Liver (tissue), 3 donors: ENCODE results near the gene COQ8B.

Experiments used
- CTCF ChIP-seq: fragments of 150-350 bp; IDR thresholded peaks from 2 replicates; pipeline ENCODE4 v1.5.1; 2017; ENCODE audit warnings: improper control_type of control experiment, low read depth, low read length; ENCODE audit not compliant: missing input control
- GABPA ChIP-seq, 2 donors: IDR thresholded peaks in 1 of 2; conservative IDR thresholded peaks in 1 of 2; 2 replicates each; pipeline ENCODE4 v1.6.1; 2016; ENCODE audit warnings: antibody characterized with exemption in 2 of 2, mild to moderate bottlenecking in 1 of 2, moderate library complexity in 1 of 2
- JUND ChIP-seq, 2 donors: IDR thresholded peaks; 2 replicates each; pipeline ENCODE4 v1.6.1; 2016; ENCODE audit warnings: antibody characterized with exemption in 2 of 2
- SP1 ChIP-seq: IDR thresholded peaks from 2 replicates; pipeline ENCODE4 v1.6.1; 2018; ENCODE audit warnings: antibody characterized with exemption, mild to moderate bottlenecking
- TAF1 ChIP-seq: conservative IDR thresholded peaks from 2 replicates; pipeline ENCODE4 v1.6.1; 2016; ENCODE audit warnings: antibody characterized with exemption, mild to moderate bottlenecking
- donor health status: healthy.
- donor health status: healthy.

- TF ChIP-seq JUND (IDR thresholded peaks at IDR 0.05) (no peak), SP1 (no peak), GABPA (IDR thresholded peaks at IDR 0.05 in 1 of 2, conservative IDR thresholded peaks at IDR 0.05 in 1 of 2) (no peak), CTCF (no peak), TAF1 (no peak)
Measured at GRCh38 chr19:40673397-40673796, 43.3 kb downstream of the COQ8B start.
